ENCODE results near the gene CHMP3.
"Not testable (repeated sequence)": the region's sequence is repeated elsewhere in the genome, so short reads cannot be mapped to it uniquely, and the experiment has no call there.

CHMP3 gene

DNA sequence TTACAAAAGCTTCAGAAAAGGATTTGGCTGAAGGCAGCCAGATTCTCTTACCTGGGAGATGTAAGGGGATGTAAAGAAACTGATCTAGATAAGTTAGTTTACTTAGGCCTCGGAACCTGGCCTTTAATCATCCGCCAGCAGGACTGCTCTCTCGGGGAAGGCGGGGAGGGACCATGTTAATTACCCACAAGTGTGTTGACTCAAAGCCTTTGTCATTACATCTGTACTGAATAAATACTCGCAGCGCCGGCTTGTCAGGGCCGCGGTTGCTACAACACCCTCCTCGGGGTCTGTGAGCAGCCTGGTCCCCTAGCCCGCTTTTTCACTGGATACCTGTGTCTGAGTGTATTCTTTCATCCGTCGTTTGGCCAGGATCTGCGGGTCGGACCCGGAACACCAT is 6.7 kb downstream of the CHMP3 start:
- no peak overlapping the region for H3K4me3 ChIP-seq (ENCODE audit: low read depth, low read length)
- CTCF ChIA-PET: no interaction called here
- TF ChIP-seq, protein P1, sequence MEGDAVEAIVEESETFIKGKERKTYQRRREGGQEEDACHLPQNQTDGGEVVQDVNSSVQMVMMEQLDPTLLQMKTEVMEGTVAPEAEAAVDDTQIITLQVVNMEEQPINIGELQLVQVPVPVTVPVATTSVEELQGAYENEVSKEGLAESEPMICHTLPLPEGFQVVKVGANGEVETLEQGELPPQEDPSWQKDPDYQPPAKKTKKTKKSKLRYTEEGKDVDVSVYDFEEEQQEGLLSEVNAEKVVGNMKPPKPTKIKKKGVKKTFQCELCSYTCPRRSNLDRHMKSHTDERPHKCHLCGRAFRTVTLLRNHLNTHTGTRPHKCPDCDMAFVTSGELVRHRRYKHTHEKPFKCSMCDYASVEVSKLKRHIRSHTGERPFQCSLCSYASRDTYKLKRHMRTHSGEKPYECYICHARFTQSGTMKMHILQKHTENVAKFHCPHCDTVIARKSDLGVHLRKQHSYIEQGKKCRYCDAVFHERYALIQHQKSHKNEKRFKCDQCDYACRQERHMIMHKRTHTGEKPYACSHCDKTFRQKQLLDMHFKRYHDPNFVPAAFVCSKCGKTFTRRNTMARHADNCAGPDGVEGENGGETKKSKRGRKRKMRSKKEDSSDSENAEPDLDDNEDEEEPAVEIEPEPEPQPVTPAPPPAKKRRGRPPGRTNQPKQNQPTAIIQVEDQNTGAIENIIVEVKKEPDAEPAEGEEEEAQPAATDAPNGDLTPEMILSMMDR (IDR thresholded peaks at IDR 0.05; ENCODE audit: insufficient read depth, low read length, missing control alignments): no peak
- POLR2A ChIA-PET: no interaction called here
- no peak for DNase-seq (ENCODE audit: low read depth, low spot score)

- POLR2A ChIA-PET: no interaction called here
These were observed 10.4 kb downstream of the CHMP3 start for GRCh38 chr2:86552889-86553288.

DNA sequence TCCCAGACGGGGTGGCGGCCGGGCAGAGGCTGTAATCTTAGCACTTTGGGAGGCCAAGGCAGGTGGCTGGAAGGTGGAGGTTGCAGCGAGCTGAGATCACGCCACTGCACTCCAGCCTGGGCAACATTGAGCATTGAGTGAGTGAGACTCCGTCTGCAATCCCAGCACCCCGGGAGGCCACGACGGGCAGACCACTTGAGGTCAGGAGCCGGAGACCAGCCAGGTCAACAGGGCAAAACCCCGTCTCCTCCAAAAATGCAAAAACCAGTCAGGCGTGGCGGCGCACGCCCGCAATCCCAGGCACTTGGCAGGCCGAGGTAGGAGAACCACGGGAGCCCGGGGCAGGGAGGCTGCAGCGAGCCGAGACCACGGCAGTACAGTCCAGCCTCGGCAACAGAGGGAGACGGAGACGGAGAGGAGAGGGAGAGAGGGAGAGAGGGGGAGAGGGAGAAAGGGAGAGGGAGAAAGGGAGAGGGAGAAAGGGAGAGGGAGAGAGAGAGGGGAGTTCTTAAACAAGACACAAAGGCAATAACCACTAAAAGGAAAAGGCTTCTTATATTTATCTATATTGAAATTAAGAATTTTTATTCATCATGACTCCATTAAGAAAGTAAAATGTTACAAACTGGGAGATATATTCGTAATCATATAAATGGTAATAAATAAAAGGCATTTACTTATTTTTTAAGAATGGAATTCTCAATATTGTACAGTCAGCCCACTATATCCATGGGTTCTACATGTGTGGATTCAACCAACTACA is 13.1 kb downstream of the CHMP3 start:
- CTCF ChIA-PET; H3K4me3 ChIP-seq (ENCODE audit: low read depth, low read length); DNase-seq (ENCODE audit: low read depth, low spot score); POLR2A ChIA-PET: not testable (repeated sequence)

More at GRCh38 chr2:86552889-86553288, 10.4 kb downstream of the CHMP3 start:
- CTCF ChIA-PET: interaction anchor here (1.0 kb wide), 1 partner anchor 8 kb away, joined by 3 read pairs; no protein-coding TSS in a partner anchor
- H3K4me3 ChIP-seq (ENCODE audit: low read depth, low read length): no peak overlapping the region
- DNase-seq (ENCODE audit: low read depth, low spot score): no peak
- TF ChIP-seq, protein P1 (IDR thresholded peaks at IDR 0.05; ENCODE audit: insufficient read depth, low read length, missing control alignments): no peak

DNA sequence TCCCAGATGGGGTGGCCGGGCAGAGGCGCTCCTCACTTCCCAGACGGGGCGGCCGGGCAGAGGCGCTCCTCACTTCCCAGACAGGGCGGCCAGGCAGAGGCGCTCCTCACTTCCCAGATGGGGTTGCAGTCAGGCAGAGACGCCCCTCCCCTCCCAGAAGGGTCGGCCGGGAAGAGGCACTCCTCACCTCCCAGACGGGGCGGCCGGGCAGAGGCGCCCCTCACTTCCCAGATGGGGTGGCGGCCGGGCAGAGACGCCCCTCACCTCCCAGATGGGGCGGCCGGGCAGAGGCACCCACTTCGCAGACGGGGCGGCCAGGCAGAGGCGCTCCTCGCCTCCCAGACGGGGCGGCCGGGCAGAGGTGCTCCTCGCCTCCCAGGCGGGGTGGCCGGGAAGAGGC is 13.8 kb downstream of the CHMP3 start:
- CTCF ChIA-PET; H3K4me3 ChIP-seq (ENCODE audit: low read depth, low read length): not testable (repeated sequence)

GRCh38 chr2:86548913-86549396 is 14.3 kb downstream of the CHMP3 start:
- CTCF ChIA-PET; H3K4me3 ChIP-seq (ENCODE audit: low read depth, low read length); DNase-seq (ENCODE audit: low read depth, low spot score); POLR2A ChIA-PET: not testable (repeated sequence)

More for the DNA sequence above, 13.8 kb downstream of the CHMP3 start:
- POLR2A ChIA-PET; DNase-seq (ENCODE audit: low read depth, low spot score): not testable (repeated sequence)

GRCh38 chr2:86548165-86548912 is 14.9 kb downstream of the CHMP3 start:
- H3K4me3 ChIP-seq (ENCODE audit: low read depth, low read length); POLR2A ChIA-PET; CTCF ChIA-PET; DNase-seq (ENCODE audit: low read depth, low spot score): not testable (repeated sequence)

DNA sequence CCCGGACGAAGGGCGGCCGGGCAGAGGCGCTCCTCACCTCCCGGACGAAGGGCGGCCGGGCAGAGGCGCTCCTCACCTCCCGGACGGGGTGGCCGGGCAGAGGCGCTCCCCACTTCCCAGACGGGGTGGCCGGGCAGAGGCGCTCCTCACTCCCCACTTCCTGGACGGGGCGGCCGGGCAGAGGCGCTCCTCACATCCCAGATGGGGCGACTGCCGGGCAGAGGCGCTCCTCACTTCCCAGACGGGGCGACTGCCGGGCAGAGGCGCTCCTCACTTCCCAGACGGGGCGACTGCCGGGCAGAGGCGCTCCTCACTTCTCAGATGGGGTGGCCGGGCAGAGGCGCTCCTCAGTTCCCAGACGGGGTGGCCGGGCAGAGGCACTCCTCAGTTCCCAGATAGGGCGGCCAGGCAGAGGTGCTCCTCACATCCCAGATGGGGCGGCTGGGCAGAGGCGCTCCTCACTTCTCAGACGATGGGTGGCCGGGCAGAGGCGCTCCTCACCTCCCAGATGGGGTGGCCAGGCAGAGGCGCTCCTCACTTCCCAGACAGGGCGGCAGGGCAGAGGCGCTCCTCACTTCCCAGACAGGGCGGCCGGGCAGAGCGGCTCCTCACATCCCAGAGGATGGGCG is 17.8 kb downstream of the CHMP3 start:
- H3K4me3 ChIP-seq (ENCODE audit: low read depth, low read length); DNase-seq (ENCODE audit: low read depth, low spot score); CTCF ChIA-PET; POLR2A ChIA-PET: not testable (repeated sequence)

DNA sequence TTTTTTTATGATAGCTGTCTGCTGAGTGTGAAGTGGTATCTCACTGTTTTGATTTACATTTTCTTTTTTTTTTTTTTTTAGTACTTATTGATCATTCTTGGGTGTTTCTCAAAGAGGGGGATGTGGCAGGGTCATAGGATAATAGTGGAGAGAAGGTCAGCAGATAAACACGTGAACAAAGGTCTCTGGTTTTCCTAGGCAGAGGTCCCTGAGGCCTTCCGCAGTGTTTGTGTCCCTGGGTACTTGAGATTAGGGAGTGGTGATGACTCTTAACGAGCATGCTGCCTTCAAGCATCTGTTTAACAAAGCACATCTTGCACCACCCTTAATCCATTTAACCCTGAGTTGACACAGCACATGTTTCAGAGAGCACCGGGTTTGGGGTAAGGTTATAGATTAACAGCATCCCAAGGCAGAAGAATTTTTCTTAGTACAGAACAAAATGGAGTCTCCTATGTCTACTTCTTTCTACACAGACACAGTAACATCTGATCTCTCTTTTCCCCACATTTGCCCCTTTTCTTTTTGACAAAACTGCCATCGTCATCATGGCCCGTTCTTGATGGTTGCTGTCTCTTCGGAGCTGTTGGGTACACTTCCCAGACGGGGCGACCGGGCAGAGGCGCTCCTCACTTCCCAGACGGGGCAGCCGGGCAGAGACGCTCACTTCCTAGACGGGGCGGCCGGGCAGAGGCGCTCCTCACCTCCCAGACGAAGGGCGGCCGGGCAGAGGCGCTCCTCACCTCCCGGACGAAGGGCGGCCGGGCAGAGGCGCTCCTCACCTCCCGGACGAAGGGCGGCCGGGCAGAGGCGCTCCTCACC is 18.8 kb downstream of the CHMP3 start:
- POLR2A ChIA-PET; CTCF ChIA-PET; H3K4me3 ChIP-seq (ENCODE audit: low read depth, low read length); DNase-seq (ENCODE audit: low read depth, low spot score): not testable (repeated sequence)

DNA sequence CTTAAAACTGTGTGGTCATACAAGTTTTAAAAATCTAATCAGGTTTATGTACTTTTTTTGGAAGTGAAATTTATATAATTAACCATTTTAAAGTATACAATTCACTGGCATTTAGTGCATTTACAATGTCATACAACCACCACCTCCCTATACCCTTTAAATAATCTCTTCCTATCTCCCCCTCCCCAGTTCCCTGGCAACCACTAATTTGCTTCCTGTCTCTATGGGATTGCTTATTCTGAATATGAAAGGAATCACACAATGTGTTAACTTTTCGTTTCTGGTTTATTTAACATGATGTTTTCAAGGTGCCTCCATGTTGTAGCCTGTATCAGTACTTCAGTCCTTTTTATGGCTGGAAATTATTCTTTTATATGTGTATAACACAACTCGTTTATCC is 19.4 kb downstream of the CHMP3 start:
- ChIA-PET CTCF (no interaction called here), POLR2A (no interaction called here)
- TF ChIP-seq, protein P1 (IDR thresholded peaks at IDR 0.05; ENCODE audit: insufficient read depth, low read length, missing control alignments): no peak

More for the DNA sequence above, 19.4 kb downstream of the CHMP3 start:
- H3K4me3 ChIP-seq (ENCODE audit: low read depth, low read length): no peak overlapping the region
- no peak for DNase-seq (ENCODE audit: low read depth, low spot score)

Measured in AG04449 (cell line).